HG02981 (cell line): ENCODE data around the gene FAF2.

Experiments
- ATAC-seq: cut with Tn5 transposase; IDR thresholded peaks from one replicate; pipeline ENCODE4 v1.9.1; 2021; ENCODE audit warnings: mild to moderate bottlenecking, moderate library complexity; ENCODE audit not compliant: unreplicated experiment

Gene FAF2

DNA sequence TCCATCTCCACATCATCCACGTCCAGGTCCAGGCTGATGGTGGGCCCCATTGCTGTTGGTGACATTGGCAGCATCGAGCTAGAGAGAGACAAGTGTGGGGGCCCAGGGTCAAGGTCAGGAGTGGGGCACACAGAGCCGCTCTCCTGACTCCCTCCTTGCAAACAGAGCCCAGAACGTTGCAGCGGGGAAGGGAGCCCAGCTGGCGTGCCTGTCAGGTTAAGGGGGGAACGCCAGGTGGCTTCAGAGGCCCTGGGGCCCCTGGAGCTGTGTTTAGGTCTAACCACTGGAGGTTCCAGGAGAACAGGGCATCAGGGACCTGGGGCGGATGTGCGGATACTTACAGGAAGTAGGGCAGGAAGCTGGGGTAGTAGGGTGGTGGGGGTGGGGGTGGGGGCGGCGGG, 81.6 kb downstream of the FAF2 start:
- ATAC-seq = no peak

- ATAC-seq = no peak
These were observed 82.3 kb downstream of the FAF2 start for GRCh38 chr5:176530393-176530982.

- ATAC-seq = no peak
These were observed 83.1 kb downstream of the FAF2 start for GRCh38 chr5:176530983-176531901.

- ATAC-seq = no peak
These were observed 83.8 kb downstream of the FAF2 start for GRCh38 chr5:176531902-176532493.

DNA sequence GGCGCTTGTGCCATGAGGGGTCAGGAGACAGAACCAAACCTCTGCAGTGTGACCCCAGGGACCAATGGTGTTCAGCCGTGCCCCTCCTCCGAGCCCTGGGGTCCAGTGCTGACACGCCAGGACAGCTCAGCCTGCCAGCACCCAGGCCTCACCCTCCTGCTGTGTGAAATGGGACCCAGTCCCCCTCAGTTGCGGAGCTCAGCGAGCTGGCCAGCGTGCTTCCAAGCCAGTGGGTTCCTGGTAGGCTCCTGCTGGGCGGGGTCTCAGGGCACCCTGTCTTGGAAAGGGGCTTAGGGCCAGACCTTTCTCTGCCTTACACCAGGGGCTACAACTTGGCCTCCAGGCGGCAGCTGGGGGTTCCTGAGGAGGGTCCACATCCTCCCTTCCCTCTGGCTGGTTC, 84.6 kb downstream of the FAF2 start:
- no peak for ATAC-seq

- ATAC-seq = no peak
These were observed 85.2 kb downstream of the FAF2 start for GRCh38 chr5:176533390-176533789.

GRCh38 chr5:176533894-176534611, 85.9 kb downstream of the FAF2 start:
- no peak for ATAC-seq

GRCh38 chr5:176534640-176535039, 86.5 kb downstream of the FAF2 start:
- ATAC-seq = no peak

GRCh38 chr5:176535101-176535663, 87.0 kb downstream of the FAF2 start:
- no peak for ATAC-seq

DNA sequence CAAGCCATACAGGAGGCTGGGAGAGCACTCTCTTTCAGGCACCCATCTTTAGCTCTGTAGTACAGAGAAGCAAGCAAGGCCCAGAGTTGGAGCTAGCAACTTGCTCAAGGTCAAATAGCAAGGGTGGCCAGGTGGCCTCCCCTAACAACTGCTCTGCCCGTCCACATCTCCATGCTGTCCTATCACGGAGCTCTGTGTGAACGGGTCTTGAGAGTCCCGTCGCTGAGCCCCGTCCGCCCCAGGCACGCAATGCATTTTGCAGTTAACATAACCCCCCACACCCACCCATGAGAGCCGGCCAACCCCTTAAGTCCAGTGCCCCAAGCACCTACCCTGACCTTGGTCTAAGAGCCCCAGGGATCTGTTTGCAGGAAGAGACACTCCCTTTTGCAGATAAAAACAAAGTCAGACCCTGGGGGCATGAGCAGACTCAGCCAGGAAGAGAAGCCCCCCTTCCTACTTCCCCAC, 87.5 kb downstream of the FAF2 start:
- no peak for ATAC-seq

- ATAC-seq = no peak
These were observed 88.1 kb downstream of the FAF2 start for GRCh38 chr5:176536132-176536901.

DNA sequence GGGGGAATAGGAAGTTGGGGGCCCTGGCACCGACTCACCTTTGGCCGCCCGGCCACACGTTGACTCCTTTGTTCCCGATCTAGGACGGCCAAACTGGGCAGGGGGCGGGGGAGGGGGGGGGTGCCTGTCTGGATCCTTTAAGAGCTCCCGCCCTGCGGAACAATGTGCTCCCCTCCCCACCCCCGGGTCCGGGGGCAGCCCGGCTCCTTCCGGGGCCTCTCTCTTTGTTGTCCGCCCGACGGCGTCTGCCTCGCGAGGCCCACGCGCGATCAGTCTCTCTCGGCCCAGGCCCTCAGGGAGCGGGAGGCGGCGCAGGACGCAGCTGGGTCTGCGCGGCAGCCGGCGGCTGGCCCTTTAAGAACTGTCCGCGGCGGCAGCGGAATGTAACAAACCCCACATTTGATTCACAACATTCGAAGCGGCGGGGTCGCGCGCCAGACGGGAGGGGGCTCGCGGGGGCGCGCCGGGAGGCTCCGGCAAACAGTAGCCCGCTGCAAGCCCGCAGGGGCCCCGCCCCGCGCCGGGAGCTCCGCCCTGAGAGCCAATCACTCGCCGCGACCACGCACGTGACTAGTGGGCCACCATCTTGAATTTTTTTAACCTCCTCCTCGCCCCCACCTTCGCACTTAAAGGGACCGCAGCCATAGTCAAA, 88.8 kb downstream of the FAF2 start, which contains the start of gene RNF44:
RNF44 (minus strand) TSS at position 501 of the 652 bp plus-strand sequence. CDS start 4,930 bp downstream, outside the sequence.
- peak; percentile 39 for ATAC-seq

- ATAC-seq = peak; percentile 72
These were observed 89.5 kb downstream of the FAF2 start for GRCh38 chr5:176537554-176538229.

DNA sequence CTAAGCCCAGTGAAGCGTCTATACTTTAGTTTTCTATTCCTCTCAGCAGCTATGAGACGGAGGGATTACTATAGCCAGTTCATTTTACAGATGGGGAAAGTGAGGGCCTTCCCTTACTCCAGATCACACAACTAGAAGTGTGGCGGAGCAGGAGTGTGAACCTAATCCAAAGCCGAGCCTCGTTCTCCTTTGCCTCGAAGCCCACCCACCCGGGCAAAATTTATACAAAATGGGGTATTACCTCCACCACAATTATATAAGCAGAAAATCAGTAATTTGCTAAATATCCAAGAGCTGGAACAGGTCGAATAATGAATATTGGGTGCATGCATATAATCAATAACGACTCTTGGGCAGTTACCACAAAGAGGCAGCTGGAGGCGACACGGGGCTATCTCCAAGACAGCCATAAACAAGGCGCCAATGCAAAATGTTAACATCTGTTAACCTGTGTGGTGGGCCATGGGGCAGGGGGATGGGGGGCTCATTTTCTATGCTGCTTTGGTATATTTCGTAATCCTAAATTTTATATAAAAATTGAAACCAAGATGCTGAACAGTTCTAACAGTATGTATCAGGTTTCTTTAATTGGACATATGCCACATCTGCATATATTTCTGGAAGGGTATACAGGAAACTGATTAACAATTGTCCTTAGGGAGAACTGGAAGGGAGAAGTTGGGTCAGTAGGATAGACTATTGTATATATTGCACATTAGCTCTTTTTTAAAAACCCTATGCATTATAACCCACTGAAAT, 90.2 kb downstream of the FAF2 start:
- no peak for ATAC-seq

GRCh38 chr5:176538989-176539384, 90.8 kb downstream of the FAF2 start:
- no peak for ATAC-seq

GRCh38 chr5:176540476-176540899, 92.3 kb downstream of the FAF2 start:
- ATAC-seq = no peak

DNA sequence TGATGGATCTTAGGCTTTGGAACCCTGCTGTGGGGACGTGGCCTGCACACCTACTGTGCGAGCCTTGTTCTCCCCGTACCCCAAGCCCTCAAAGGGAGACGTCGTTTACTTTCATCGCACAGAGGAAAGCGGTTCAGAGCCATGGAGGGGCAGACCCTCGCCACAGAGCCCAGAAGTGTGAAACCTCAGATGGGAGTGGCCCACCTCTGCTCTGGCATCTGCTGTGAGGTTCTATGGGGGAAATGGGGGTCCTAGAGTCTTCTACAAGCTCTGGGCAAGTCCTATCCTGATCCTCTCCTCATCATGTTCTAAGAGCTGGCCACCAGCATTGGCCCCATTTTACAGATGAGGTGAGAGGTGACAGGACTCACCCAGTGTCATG, 92.8 kb downstream of the FAF2 start:
- no peak for ATAC-seq
